Ascending aorta (tissue), 2 donors: ENCODE data around the gene FAM222B. TPM values are rescaled to one million over a fixed set of nuclear protein-coding genes. Genes with fewer than 3 reads are reported as not detected.
"Not testable (repeated sequence)": the region's sequence is repeated elsewhere in the genome, so short reads cannot be mapped to it uniquely, and the experiment has no call there.

Experiments used
- DNase-seq, 2 donors: peaks; one replicate each; pipeline ENCODE4 v3.0.0-alpha.2; 2019; ENCODE audit warnings: low spot score in 2 of 2
- H3K27ac ChIP-seq, 2 donors: fragments of 200-600 bp; sonication (generic); one replicate each; pipeline ENCODE4 v1.5.1; 2016 to 2017; ENCODE audit warnings: mild to moderate bottlenecking in 1 of 2
- H3K27me3 ChIP-seq: fragments of 200-600 bp; sonication (generic); one replicate; pipeline ENCODE4 v1.5.1; 2017
- H3K36me3 ChIP-seq, 2 donors: fragments of 200-600 bp; sonication (generic); one replicate each; pipeline ENCODE4 v1.5.1; 2016
- H3K4me1 ChIP-seq, 2 donors: fragments of 200-600 bp; sonication (generic); one replicate each; pipeline ENCODE4 v1.5.1; 2016 to 2017; ENCODE audit warnings: mild to moderate bottlenecking in 1 of 2
- H3K4me3 ChIP-seq, 2 donors: fragments of 200-600 bp; sonication (generic); one replicate each; pipeline ENCODE4 v1.5.1; 2016 to 2017; ENCODE audit warnings: mild to moderate bottlenecking in 1 of 2
- H3K9me3 ChIP-seq, 2 donors: fragments of 200-600 bp; sonication (generic); one replicate each; pipeline ENCODE4 v1.5.1; 2016
- CTCF ChIP-seq, 3 experiments: fragments of 200-600 bp in 2 of 3; fragments of 450-650 bp in 1 of 3; sonication (generic) in 2 of 3; IDR thresholded peaks; one replicate each; pipeline ENCODE4 v1.5.1; 2016 to 2019; ENCODE audit warnings: antibody characterized with exemption in 3 of 3, mild to moderate bottlenecking in 1 of 3, moderate library complexity in 1 of 3
- intact Hi-C: fragments of 100-400 bp; cut with DNase I; formaldehyde crosslinking; loops from one replicate; pipeline ENCODE4 v1.15.1; 2023
- total RNA-seq: library from RNA; depleted of rRNA; stranded (reverse); fragments of >200 nt; gene quantifications from one replicate; pipeline ENCODE4 v1.1.0, GENCODE V29; 2016

Gene FAM222B
- total RNA-seq, 1 donor from 2014 or later, result 30.7 TPM

GRCh38 chr17:28792877-28793661, 49.5 kb downstream of the FAM222B start:
- DNase-seq, result no peak
- H3K4me1 ChIP-seq, result no peaks in the 10 kb centered on the region
- H3K36me3 ChIP-seq, result peaks cover 0 to 5% of the 10 kb centered on the region in 2 donors
- no peak overlapping the region for H3K27ac ChIP-seq
- H3K4me3 ChIP-seq, result no peak overlapping the region
- TF ChIP-seq CTCF (IDR thresholded peaks at IDR 0.05), result no peak
- no peaks in the 10 kb centered on the region for H3K27me3 ChIP-seq
- no peaks in the 10 kb centered on the region for H3K9me3 ChIP-seq
- intact Hi-C loops, result no loop called here

- H3K4me1 ChIP-seq, result no peaks in the 10 kb centered on the region
- H3K4me3 ChIP-seq, result no peak overlapping the region
- peaks cover 0 to 5% of the 10 kb centered on the region in 2 donors for H3K36me3 ChIP-seq
- no peak for DNase-seq
- no peak for TF ChIP-seq CTCF (IDR thresholded peaks at IDR 0.05)
- no peak overlapping the region for H3K27ac ChIP-seq
- intact Hi-C loops, result no loop called here
- H3K9me3 ChIP-seq, result no peaks in the 10 kb centered on the region
- no peaks in the 10 kb centered on the region for H3K27me3 ChIP-seq
Observed at GRCh38 chr17:28788100-28788499, 54.5 kb downstream of the FAM222B start.

- H3K4me3 ChIP-seq, result no peak overlapping the region
- no peak for TF ChIP-seq CTCF (IDR thresholded peaks at IDR 0.05)
- no peaks in the 10 kb centered on the region for H3K4me1 ChIP-seq
- H3K9me3 ChIP-seq, result no peaks in the 10 kb centered on the region
- no peak overlapping the region for H3K27ac ChIP-seq
- no peak for DNase-seq
- H3K36me3 ChIP-seq, result peaks cover 0 to 4% of the 10 kb centered on the region in 2 donors
- H3K27me3 ChIP-seq, result no peaks in the 10 kb centered on the region
- intact Hi-C loops, result no loop called here
Observed at GRCh38 chr17:28783161-28783560, 59.4 kb downstream of the FAM222B start.

- H3K9me3 ChIP-seq, H3K36me3 ChIP-seq, H3K27ac ChIP-seq, intact Hi-C loops, H3K4me3 ChIP-seq, DNase-seq, H3K4me1 ChIP-seq, H3K27me3 ChIP-seq: not testable (repeated sequence)
Observed at GRCh38 chr17:28779601-28780000, 63.0 kb downstream of the FAM222B start.

GRCh38 chr17:28777178-28777577, 65.4 kb downstream of the FAM222B start:
- Histone ChIP-seq H3K27me3 (no peaks in the 10 kb centered on the region), H3K9me3 (no peaks in the 10 kb centered on the region), H3K4me3 (no peak overlapping the region), H3K36me3 (peaks cover 0 to 11% of the 10 kb centered on the region in 2 donors), H3K4me1 (no peaks in the 10 kb centered on the region), H3K27ac (no peak overlapping the region)
- no peak for TF ChIP-seq CTCF (IDR thresholded peaks at IDR 0.05)
- intact Hi-C loops, result no loop called here
- no peak for DNase-seq

- Histone ChIP-seq H3K27me3 (no peaks in the 10 kb centered on the region), H3K4me3 (no peak overlapping the region), H3K36me3 (peaks cover 0 to 7% of the 10 kb centered on the region in 2 donors), H3K27ac (no peak overlapping the region), H3K4me1 (no peaks in the 10 kb centered on the region), H3K9me3 (no peaks in the 10 kb centered on the region)
- intact Hi-C loops, result no loop called here
- no peak for DNase-seq
- TF ChIP-seq CTCF (IDR thresholded peaks at IDR 0.05), result no peak
Observed at GRCh38 chr17:28774206-28774605, 68.4 kb downstream of the FAM222B start.
